Heart right ventricle (tissue), 16 donors: ENCODE measurements around the gene TAGAP. TPM values are rescaled to one million over a fixed set of nuclear protein-coding genes. Genes with fewer than 3 reads are reported as not detected.
"Not testable (repeated sequence)": the region's sequence is repeated elsewhere in the genome, so short reads cannot be mapped to it uniquely, and the experiment has no call there.

Source experiments
- ATAC-seq, 8 donors: fragments of 200-7000 bp; cut with Tn5 transposase; one replicate each; pipeline ENCODE4 v1.9.1; 2020; ENCODE audit warnings: mild to moderate bottlenecking in 8 of 8, moderate library complexity in 8 of 8, moderate number of reproducible peaks in 1 of 8
- DNase-seq, 2 donors: peaks; one replicate each; pipeline ENCODE4 v3.0.0-alpha.2; 2020
- H3K27ac ChIP-seq, 10 donors: fragments of 200-600 bp; sonication (generic) in 2 of 10; one replicate each; pipeline versions ENCODE4 v1.5.0 to v1.8.0; 2020 to 2022; ENCODE audit warnings: mild to moderate bottlenecking in 3 of 10
- H3K27me3 ChIP-seq, 7 donors: fragments of 200-600 bp; one replicate each; pipeline ENCODE4 v1.8.0; 2021 to 2022; ENCODE audit warnings: mild to moderate bottlenecking in 2 of 7
- H3K36me3 ChIP-seq, 9 donors: fragments of 200-600 bp; sonication (generic) in 1 of 9; one replicate each; pipeline versions ENCODE4 v1.5.0 to v1.8.0; 2020 to 2022; ENCODE audit warnings: mild to moderate bottlenecking in 2 of 9
- H3K4me1 ChIP-seq, 9 donors: fragments of 200-600 bp; sonication (generic) in 1 of 9; one replicate each; pipeline versions ENCODE4 v1.5.0 to v1.8.0; 2020 to 2022; ENCODE audit warnings: mild to moderate bottlenecking in 4 of 9
- H3K4me3 ChIP-seq, 10 donors: fragments of 200-600 bp; sonication (generic) in 2 of 10; one replicate each; pipeline versions ENCODE4 v1.5.0 to v1.8.0; 2020 to 2022; ENCODE audit warnings: mild to moderate bottlenecking in 7 of 10, moderate library complexity in 2 of 10
- H3K9me3 ChIP-seq, 11 donors: fragments of 200-600 bp in 10 of 11; sonication (generic) in 2 of 11; one replicate each; pipeline versions ENCODE4 v1.5.0 to v1.8.0; 2013 to 2022; ENCODE audit warnings: mild to moderate bottlenecking in 2 of 11, control low read depth in 1 of 11, moderate library complexity in 1 of 11
- WGBS, 2 donors: extraction: QIAGEN DNeasy Blood & Tissue Kit; methylation state at CpG; one replicate each; pipeline ENCODE4 v1.1.7; 2013; ENCODE audit warnings: inconsistent platforms in 1 of 2; 5-methylcytosine and 5-hydroxymethylcytosine counted together
- intact Hi-C, 10 donors: fragments of 100-400 bp; cut with DNase I; formaldehyde crosslinking; loops; one replicate each; pipeline versions ENCODE4 v1.11.1 to v1.14.2; 2022
- polyA plus RNA-seq, 2 donors: library from polyadenylated mRNA; stranded (reverse); fragments of 200-250 nt; gene quantifications; one replicate each; pipeline ENCODE4 v1.2.3, GENCODE V29; 2013
- total RNA-seq, 10 donors: library from RNA; stranded (reverse); fragmentation: NEBNext Ultra II Directional in 3 of 10; extraction: Animal tissue kit (Norgen Biotek cat#: 25700) in 3 of 10; gene quantifications; one replicate each; pipeline versions ENCODE4 v1.2.1 to v1.2.4, GENCODE V29; 2021 to 2023
- TF ChIP-seq, protein P1 (sequence below), 9 donors: fragments of 200-600 bp; sonication (generic) in 2 of 9; IDR thresholded peaks; one replicate each; pipeline versions ENCODE4 v1.5.0 to v1.8.0; 2021 to 2022; ENCODE audit warnings: antibody characterized with exemption in 9 of 9, mild to moderate bottlenecking in 5 of 9, moderate library complexity in 1 of 9
- donor health status: Arrhythmogenic right ventricular cardiomyopathy.
- donor health status: ischemic (EF 13 %, LVEDD 7.1; RV severe dilation, severe dysfunction).
- donor health status: healthy with polysubstance abuse.
- donor health status: DM: no; HTN: yes; CAD: no.
- donor health status: DM: no; HTN: no; CAD: no.
- donor health status: ischemic (EF 25% LVEDD 6.9; RV normal size, moderate dysfunction).
- donor health status: ischemic (EF 25% LVEDD 5.7; RV mildly dilated, moderate dysfunction).
- donor health status: healthy.
- donor health status: DM: yes; HTN: yes; CAD: no.
- donor health status: Ischemic cardiomyopathy.
- donor health status: ischemic (EF 35%, LVEDD 5.7; RV mildly dilated, moderate dysfunction).
- donor health status: nonischemic (EF 11% LVEDD 7.7; RV severe dilation, severe dysfunction).
- donor health status: DM: yes; HTN: yes; CAD: no.
- donor health status: PGD.
- donor health status: ischemic (EF 29% LVEDD 5.4; RV normal size, mild dysfunction).
- donor health status: nonischemic (EF 23%, LVEDD 6.1; RV moderate dilation, normal function).

Gene TAGAP
- total and polyA plus RNA-seq, 12 donors = 0.28 to 6.5 (median 0.80) TPM

GRCh38 chr6:159014406-159014805, 30.4 kb downstream of the TAGAP start:
- Histone ChIP-seq H3K4me3 (no peak overlapping the region), H3K4me1 (peaks cover 0 to 14% (median 0%) of the 10 kb centered on the region in 9 donors), H3K36me3 (no peaks in the 10 kb centered on the region), H3K9me3 (peaks cover 0 to 10% (median 3%) of the 10 kb centered on the region in 11 donors), H3K27me3 (no peaks in the 10 kb centered on the region), H3K27ac (no peak overlapping the region)
- intact Hi-C loops = loop anchor here in 1 of 10 donors (5.0 kb wide), 1 partner anchor 123 kb away; no protein-coding TSS in a partner anchor
- TF ChIP-seq, protein P1, sequence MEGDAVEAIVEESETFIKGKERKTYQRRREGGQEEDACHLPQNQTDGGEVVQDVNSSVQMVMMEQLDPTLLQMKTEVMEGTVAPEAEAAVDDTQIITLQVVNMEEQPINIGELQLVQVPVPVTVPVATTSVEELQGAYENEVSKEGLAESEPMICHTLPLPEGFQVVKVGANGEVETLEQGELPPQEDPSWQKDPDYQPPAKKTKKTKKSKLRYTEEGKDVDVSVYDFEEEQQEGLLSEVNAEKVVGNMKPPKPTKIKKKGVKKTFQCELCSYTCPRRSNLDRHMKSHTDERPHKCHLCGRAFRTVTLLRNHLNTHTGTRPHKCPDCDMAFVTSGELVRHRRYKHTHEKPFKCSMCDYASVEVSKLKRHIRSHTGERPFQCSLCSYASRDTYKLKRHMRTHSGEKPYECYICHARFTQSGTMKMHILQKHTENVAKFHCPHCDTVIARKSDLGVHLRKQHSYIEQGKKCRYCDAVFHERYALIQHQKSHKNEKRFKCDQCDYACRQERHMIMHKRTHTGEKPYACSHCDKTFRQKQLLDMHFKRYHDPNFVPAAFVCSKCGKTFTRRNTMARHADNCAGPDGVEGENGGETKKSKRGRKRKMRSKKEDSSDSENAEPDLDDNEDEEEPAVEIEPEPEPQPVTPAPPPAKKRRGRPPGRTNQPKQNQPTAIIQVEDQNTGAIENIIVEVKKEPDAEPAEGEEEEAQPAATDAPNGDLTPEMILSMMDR (IDR thresholded peaks at IDR 0.05) = no peak
- no peak for DNase-seq
- ATAC-seq = no peak

- DNase-seq (no peak), ATAC-seq (no peak)
- TF ChIP-seq, protein P1 (IDR thresholded peaks at IDR 0.05) = no peak
- no peak overlapping the region for H3K27ac ChIP-seq
- H3K36me3 ChIP-seq = no peaks in the 10 kb centered on the region
- H3K9me3 ChIP-seq = peaks cover 0 to 10% (median 3%) of the 10 kb centered on the region in 11 donors
- no peaks in the 10 kb centered on the region for H3K27me3 ChIP-seq
- peaks cover 0 to 24% (median 0%) of the 10 kb centered on the region in 9 donors for H3K4me1 ChIP-seq
- H3K4me3 ChIP-seq = no peak overlapping the region
- intact Hi-C loops = loop anchor here in 1 of 10 donors (5.0 kb wide), 1 partner anchor 124 kb away; no protein-coding TSS in a partner anchor
- WGBS, 2 donors = 92 to 95% methylated on average over 5 of the region's 5 CpGs
Measured at GRCh38 chr6:159013229-159013628, 31.6 kb downstream of the TAGAP start.

DNA sequence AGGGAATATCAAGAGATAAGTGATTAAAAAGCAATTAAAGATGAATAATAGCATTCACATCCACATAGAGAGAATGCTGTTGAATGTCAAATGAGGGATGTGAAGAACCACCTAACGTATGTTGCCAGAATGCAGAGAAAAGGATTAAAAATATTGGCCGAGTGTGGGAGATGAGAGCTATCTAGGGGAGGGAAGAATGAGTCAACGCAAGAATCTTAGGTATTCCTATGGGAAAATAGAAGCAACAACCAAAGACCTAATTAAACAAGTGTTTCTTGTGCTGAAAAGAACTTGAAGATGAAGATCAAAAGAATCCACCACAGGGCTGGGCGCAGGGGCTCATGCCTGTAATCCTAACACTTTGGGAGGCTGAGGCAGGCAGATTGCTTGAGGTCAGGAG, 32.6 kb downstream of the TAGAP start:
- intact Hi-C loops = loop anchor here in 1 of 10 donors (5.0 kb wide), 1 partner anchor 125 kb away; no protein-coding TSS in a partner anchor
- H3K9me3 ChIP-seq = peaks cover 0 to 10% (median 3%) of the 10 kb centered on the region in 11 donors
- no peaks in the 10 kb centered on the region for H3K36me3 ChIP-seq
- no peak overlapping the region for H3K27ac ChIP-seq
- peaks cover 0 to 24% (median 0%) of the 10 kb centered on the region in 9 donors for H3K4me1 ChIP-seq
- TF ChIP-seq, protein P1 (IDR thresholded peaks at IDR 0.05) = no peak
- ATAC-seq (no peak), DNase-seq (no peak)
- no peak overlapping the region for H3K4me3 ChIP-seq
- no peaks in the 10 kb centered on the region for H3K27me3 ChIP-seq
- 83 to 85% methylated on average over 4 of the region's 4 CpGs for WGBS, 2 donors

GRCh38 chr6:159010037-159010612, 34.7 kb downstream of the TAGAP start:
- H3K27ac ChIP-seq, DNase-seq, H3K4me3 ChIP-seq, H3K9me3 ChIP-seq, ATAC-seq, H3K36me3 ChIP-seq, H3K27me3 ChIP-seq: not testable (repeated sequence)
- intact Hi-C loops = loop anchor here in 1 of 10 donors (5.0 kb wide), 1 partner anchor 127 kb away; no protein-coding TSS in a partner anchor
- WGBS, 2 donors = 70 to 72% methylated on average over 7 of the region's 7 CpGs
- H3K4me1 ChIP-seq = peaks cover 0 to 30% (median 0%) of the 10 kb centered on the region in 9 donors
